Stimulated activated CD4-positive, alpha-beta T cell treated with anti-CD3 and anti-CD28 coated beads, TNF-alpha, amount 100 ng/mL, for 48 hours (primary cell): Measurements from ENCODE around the gene LMAN1.

Experiments
- DNase-seq, 3 donors: peaks; one replicate each; pipeline ENCODE4 v3.0.0-alpha.2; 2020; ENCODE audit warnings: low read depth in 3 of 3

The LMAN1 gene

GRCh38 chr18:59303656-59304195, 55.3 kb downstream of the LMAN1 start:
- no peak for DNase-seq

- no peak for DNase-seq
These were observed 56.1 kb downstream of the LMAN1 start for GRCh38 chr18:59303006-59303405.

DNA sequence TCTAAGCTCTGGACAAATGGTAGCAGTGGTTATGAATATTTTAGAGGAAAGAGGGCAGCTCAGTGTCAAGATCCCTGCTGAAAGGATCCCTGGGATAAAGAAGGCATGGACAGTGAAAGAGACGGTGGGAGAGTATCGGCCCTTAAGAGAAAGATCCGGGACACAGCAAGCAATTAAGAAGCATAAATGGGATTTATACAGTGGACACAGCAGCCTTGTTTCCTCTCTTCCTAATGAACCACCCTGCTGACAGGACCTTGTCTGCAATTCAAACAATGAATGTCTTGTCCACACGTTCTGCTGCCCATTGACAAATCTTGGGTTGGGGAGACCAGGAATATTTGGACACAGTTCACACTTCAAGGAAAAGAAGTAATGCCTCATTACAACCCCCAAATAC, 57.1 kb downstream of the LMAN1 start:
- no peak for DNase-seq

GRCh38 chr18:59300676-59301285, 58.3 kb downstream of the LMAN1 start:
- no peak for DNase-seq

DNA sequence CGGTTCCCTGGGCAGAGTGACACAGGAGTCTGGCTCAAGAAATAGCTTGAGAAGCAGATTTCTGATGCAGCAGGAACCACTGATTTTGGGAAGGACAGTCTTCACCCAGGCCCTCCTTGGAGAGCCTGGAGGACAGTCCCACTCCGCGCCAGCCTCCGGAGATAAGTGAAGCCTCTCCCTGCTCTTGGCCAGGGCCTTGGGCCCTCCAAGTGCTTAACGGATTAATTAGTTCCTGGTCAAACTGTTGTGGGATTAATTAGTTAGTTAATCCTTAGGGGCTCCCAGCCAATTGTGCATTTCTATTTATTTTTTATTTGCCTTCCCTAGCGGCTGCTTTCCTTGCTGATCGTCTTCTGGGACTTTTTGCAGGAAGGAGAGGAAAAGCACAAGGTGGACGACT, 60.2 kb downstream of the LMAN1 start:
- DNase-seq = no peak

GRCh38 chr18:59293317-59293716, 65.7 kb downstream of the LMAN1 start:
- no peak for DNase-seq

- DNase-seq = no peak
These were observed 72.7 kb downstream of the LMAN1 start for GRCh38 chr18:59286341-59286740.

DNA sequence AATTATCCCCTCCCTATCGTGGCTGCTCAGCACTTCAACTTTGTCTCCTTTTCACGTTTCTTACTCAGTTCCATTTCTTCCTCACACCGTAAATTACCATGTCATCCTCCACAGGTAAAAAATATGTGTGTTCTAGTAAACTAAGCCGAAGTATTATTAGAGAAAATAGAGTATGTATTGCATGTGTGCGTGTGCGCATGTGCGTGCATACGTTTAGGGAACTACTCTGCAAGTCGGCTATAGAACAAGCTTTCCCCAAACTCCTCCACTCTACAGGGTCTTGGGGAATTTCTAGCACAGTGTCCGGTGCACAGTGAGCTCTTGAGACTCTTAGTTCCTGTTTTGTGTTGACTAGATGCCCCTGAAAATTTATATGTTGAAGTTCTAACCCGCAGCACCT, 76.7 kb downstream of the LMAN1 start:
- DNase-seq = no peak

GRCh38 chr18:59279722-59280121, 79.3 kb downstream of the LMAN1 start:
- no peak for DNase-seq

DNA sequence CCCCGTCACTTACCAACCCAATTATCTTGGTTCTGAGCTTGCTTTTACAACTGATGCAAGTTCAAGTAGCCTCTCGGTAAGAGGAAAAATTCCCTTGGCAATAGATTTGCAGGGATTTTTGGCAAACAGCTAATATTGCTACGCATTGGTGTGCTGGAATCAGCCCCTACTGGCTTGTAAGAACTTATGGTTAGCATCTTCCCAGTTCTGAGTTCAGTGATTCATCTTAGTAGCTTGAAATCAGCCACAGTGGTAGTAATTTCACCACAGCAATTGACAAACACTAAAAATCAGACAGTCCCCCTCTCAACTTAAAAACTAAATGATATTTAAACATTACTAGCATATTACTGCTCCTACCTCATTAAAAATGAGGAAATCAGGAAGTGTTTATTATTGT, 79.9 kb downstream of the LMAN1 start:
- no peak for DNase-seq

DNA sequence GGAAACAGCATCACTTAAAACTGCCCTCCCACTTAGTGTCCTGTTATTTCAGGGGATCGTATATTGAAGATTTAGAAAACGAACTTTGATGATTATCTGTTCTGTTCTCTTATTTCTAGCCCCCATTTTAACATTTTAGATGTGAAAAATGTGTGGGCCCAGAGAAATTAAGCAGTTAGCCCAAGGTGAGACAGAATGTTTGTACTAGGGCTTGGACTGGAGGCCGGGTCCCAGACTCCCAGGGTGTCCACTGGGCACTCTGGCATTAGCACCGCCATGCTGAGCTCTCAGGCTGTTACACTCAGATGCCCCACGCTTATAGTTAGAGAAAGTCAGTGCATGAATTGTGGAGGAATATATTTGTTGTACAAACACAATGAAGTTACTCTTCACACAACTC, 80.3 kb downstream of the LMAN1 start:
- DNase-seq = no peak
